GM12874 (cell line): ENCODE results near the gene ACE.

Experiments
- CTCF ChIP-seq: IDR thresholded peaks from 2 replicates; pipeline ENCODE4 v1.5.1; 2011; ENCODE audit warnings: low read depth, mild to moderate bottlenecking, control low read depth, low read length, moderate library complexity; ENCODE audit not compliant: insufficient read depth

Gene ACE

DNA sequence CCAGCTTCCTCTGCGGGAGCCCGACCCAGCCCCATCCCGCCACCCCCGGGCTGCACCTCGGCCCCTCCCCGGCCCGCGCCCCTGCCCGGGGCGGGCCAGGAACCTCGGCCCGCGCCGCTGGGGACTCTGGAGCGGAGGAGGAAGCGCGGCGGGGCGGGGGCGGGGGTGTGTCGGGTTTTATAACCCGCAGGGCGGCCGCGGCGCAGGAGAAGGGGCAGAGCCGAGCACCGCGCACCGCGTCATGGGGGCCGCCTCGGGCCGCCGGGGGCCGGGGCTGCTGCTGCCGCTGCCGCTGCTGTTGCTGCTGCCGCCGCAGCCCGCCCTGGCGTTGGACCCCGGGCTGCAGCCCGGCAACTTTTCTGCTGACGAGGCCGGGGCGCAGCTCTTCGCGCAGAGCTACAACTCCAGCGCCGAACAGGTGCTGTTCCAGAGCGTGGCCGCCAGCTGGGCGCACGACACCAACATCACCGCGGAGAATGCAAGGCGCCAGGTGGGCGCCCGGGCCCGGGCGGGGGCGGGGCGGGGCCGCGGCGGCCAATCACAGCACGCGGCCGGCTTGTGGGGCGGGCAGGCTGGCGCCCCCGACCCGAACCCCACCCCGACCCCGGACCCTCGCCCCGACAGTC, at the start of gene ACE:
ACE (plus strand) TSS at position 208 of the 626 bp plus-strand sequence; CDS start at position 242, 34 bp downstream.
- TF ChIP-seq CTCF: no peak

DNA sequence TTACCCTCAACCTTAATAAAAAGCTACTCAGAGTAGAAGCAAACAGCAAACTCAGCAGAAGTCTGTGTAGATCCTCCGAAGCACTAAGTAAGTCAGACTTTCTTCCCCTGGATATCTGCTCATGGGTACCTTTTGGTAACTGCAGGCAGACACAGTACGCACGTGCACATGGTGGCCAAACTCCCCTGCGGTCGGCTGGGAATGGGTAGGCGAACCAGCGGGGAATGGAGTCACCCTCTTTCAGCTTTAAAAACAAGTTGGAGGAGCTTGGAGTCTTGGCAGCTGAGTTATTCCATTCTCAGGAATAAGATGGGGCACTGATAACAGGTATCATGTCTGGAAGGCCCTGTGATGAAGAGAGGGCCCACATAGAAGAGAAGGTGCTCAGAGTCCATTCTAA, 47.1 kb upstream of the ACE start:
- no peak for TF ChIP-seq CTCF

DNA sequence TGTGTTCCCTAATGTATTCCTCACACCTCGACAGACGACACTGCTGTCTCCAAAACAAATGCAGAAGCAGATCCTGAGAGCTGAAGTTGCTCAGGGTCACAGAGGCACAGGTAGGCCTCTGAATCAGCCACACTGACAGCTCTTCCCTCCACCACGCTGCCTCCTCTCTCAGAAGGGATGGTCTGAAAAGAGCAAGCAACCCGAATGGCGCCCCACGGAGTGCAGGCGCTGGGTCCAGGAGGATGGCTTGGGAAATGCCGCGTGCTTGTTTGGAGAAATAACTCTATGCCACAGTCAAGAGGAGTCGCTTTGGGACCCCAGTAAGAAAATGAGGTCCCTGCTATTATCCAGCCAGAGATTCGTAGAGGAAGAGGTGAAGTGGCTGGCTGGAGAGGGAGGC, 46.6 kb upstream of the ACE start:
- TF ChIP-seq CTCF: no peak

GRCh38 chr17:63431618-63431938, 45.3 kb upstream of the ACE start:
- no peak for TF ChIP-seq CTCF

GRCh38 chr17:63431939-63432804, 44.7 kb upstream of the ACE start:
- no peak for TF ChIP-seq CTCF

DNA sequence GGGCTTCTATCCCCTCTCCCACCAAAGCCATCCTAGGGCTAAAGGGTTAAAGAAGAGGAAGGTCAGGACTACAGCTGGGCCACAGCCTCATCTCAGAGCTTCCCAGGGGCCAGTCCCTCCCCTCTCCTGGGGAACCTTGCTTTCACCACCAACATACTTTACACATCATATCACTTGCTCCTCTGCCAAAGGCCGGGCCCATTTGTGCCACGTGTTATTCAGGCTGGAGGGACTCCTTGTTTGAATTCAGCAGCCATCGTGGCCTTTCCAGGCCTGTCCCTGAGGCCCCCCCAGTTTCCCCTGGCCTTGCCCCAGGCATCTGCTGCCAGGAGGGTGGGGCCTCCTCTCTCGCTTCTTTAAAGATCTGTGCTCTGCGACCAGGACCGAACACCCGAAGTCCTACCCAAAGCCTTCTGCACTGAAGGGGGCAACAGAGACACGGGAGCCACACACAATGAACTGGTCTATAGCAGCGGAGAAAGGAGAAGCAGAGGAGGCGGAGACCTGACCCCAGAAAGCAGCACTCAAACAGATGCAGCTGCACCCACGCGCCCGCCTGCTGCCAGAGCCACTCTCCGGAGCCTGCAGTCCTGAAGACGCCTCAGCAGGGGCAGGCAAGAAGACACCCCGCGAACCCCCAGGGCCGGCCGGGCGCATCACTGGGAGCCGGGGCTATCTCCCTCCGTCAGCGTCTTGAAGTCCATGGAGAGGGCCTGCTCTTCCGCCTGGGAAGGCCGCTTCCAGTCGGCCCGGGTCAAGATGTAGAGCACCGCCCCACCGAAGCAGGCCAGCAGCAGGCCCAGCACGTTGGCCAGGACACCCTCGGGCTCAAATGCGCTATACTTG, 42.9 kb upstream of the ACE start:
- TF ChIP-seq CTCF: no peak

- no peak for TF ChIP-seq CTCF
Measured at GRCh38 chr17:63434951-63435571, 41.8 kb upstream of the ACE start.
